HepG2 (cell line): ENCODE measurements around the gene GPR31.

ENCODE experiments used
- JUN ChIP-seq: sonication (generic); formaldehyde crosslinking; IDR thresholded peaks from 2 replicates; pipeline ENCODE4 v1.4.0; 2020; ENCODE audit warnings: mild to moderate bottlenecking, missing genetic modification reagents
- POLR2A ChIP-seq, 2 experiments: IDR thresholded peaks; 2 replicates each; pipeline ENCODE4 v1.6.1; 2011; ENCODE audit warnings: low read depth in 2 of 2, low read length in 2 of 2, mild to moderate bottlenecking in 1 of 2, moderate library complexity in 1 of 2; ENCODE audit not compliant: insufficient read depth in 1 of 2
- TBP ChIP-seq: sonication (generic); formaldehyde crosslinking; IDR thresholded peaks from 2 replicates; pipeline ENCODE4 v1.5.0; 2020; ENCODE audit warnings: missing genetic modification reagents
- YY1 ChIP-seq: IDR thresholded peaks from 2 replicates; pipeline ENCODE4 v1.6.1; 2011; ENCODE audit warnings: low read length, low read depth, moderate library complexity, mild to moderate bottlenecking; ENCODE audit not compliant: insufficient read depth, insufficient replicate concordance
- ZBTB1 ChIP-seq: sonication (generic); formaldehyde crosslinking; IDR thresholded peaks from 2 replicates; pipeline ENCODE4 v1.4.0; 2020; ENCODE audit warnings: missing genetic modification reagents, borderline replicate concordance
- ZFP82 ChIP-seq: sonication (generic); formaldehyde crosslinking; IDR thresholded peaks from 2 replicates; pipeline ENCODE4 v1.5.1; 2020; ENCODE audit warnings: mild to moderate bottlenecking, missing genetic modification reagents, borderline replicate concordance
- ZNF232 ChIP-seq: sonication (generic); formaldehyde crosslinking; IDR thresholded peaks from 2 replicates; pipeline ENCODE4 v1.4.0; 2020; ENCODE audit warnings: missing genetic modification reagents, borderline replicate concordance
- ZNF432 ChIP-seq: sonication (generic); formaldehyde crosslinking; IDR thresholded peaks from 2 replicates; pipeline ENCODE4 v1.5.0; 2020; ENCODE audit warnings: missing genetic modification reagents, mild to moderate bottlenecking, borderline replicate concordance
- TF ChIP-seq, protein P1 (sequence below): sonication (generic); formaldehyde crosslinking; IDR thresholded peaks from 2 replicates; pipeline ENCODE4 v1.5.1; 2020; ENCODE audit warnings: missing genetic modification reagents, mild to moderate bottlenecking, borderline replicate concordance
- TF ChIP-seq, protein P2 (sequence below): sonication (generic); formaldehyde crosslinking; IDR thresholded peaks from 2 replicates; pipeline ENCODE4 v1.4.0; 2020; ENCODE audit warnings: missing genetic modification reagents
- TF ChIP-seq, protein P3 (sequence below): IDR thresholded peaks from 2 replicates; pipeline ENCODE4 v1.6.1; 2012; ENCODE audit warnings: low read length, improper control_type of control experiment
- TF ChIP-seq, protein P4 (sequence below): sonication (generic); formaldehyde crosslinking; IDR thresholded peaks from 2 replicates; pipeline ENCODE4 v1.5.0; 2020; ENCODE audit warnings: mild to moderate bottlenecking, missing genetic modification reagents, borderline replicate concordance
- TF ChIP-seq, protein P5 (sequence below), 2 experiments: IDR thresholded peaks; 2 replicates each; pipeline ENCODE4 v1.6.1; 2011 to 2012; ENCODE audit warnings: low read length in 2 of 2, borderline replicate concordance in 1 of 2, low read depth in 1 of 2, mild to moderate bottlenecking in 1 of 2, moderate library complexity in 1 of 2

DNA sequence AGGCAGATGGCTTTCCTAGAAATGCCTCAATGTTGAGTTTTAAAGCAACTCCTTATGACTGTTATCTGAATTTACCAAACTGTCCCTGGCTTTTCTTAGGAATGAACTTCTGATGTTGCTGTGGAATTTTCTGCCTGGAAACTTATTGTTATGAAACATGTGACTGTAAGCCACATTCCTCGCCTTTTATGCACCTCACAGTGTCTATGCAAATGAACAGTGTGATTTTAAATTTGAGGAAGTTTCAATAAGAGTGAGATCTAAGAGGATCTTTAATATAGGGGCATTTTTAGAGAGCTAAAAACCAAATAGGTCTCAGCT lies 37.2 kb downstream of the GPR31 start:
- TF ChIP-seq JUN (CRISPR knock-in tag), result no peak
- TF ChIP-seq ZBTB1, result no peak
- TF ChIP-seq, protein P1, sequence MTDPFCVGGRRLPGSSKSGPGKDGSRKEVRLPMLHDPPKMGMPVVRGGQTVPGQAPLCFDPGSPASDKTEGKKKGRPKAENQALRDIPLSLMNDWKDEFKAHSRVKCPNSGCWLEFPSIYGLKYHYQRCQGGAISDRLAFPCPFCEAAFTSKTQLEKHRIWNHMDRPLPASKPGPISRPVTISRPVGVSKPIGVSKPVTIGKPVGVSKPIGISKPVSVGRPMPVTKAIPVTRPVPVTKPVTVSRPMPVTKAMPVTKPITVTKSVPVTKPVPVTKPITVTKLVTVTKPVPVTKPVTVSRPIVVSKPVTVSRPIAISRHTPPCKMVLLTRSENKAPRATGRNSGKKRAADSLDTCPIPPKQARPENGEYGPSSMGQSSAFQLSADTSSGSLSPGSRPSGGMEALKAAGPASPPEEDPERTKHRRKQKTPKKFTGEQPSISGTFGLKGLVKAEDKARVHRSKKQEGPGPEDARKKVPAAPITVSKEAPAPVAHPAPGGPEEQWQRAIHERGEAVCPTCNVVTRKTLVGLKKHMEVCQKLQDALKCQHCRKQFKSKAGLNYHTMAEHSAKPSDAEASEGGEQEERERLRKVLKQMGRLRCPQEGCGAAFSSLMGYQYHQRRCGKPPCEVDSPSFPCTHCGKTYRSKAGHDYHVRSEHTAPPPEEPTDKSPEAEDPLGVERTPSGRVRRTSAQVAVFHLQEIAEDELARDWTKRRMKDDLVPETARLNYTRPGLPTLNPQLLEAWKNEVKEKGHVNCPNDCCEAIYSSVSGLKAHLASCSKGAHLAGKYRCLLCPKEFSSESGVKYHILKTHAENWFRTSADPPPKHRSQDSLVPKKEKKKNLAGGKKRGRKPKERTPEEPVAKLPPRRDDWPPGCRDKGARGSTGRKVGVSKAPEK (CRISPR knock-in tag), result no peak
- TF ChIP-seq, protein P2, sequence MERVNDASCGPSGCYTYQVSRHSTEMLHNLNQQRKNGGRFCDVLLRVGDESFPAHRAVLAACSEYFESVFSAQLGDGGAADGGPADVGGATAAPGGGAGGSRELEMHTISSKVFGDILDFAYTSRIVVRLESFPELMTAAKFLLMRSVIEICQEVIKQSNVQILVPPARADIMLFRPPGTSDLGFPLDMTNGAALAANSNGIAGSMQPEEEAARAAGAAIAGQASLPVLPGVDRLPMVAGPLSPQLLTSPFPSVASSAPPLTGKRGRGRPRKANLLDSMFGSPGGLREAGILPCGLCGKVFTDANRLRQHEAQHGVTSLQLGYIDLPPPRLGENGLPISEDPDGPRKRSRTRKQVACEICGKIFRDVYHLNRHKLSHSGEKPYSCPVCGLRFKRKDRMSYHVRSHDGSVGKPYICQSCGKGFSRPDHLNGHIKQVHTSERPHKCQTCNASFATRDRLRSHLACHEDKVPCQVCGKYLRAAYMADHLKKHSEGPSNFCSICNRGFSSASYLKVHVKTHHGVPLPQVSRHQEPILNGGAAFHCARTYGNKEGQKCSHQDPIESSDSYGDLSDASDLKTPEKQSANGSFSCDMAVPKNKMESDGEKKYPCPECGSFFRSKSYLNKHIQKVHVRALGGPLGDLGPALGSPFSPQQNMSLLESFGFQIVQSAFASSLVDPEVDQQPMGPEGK (CRISPR knock-in tag), result no peak
- TF ChIP-seq, protein P3, sequence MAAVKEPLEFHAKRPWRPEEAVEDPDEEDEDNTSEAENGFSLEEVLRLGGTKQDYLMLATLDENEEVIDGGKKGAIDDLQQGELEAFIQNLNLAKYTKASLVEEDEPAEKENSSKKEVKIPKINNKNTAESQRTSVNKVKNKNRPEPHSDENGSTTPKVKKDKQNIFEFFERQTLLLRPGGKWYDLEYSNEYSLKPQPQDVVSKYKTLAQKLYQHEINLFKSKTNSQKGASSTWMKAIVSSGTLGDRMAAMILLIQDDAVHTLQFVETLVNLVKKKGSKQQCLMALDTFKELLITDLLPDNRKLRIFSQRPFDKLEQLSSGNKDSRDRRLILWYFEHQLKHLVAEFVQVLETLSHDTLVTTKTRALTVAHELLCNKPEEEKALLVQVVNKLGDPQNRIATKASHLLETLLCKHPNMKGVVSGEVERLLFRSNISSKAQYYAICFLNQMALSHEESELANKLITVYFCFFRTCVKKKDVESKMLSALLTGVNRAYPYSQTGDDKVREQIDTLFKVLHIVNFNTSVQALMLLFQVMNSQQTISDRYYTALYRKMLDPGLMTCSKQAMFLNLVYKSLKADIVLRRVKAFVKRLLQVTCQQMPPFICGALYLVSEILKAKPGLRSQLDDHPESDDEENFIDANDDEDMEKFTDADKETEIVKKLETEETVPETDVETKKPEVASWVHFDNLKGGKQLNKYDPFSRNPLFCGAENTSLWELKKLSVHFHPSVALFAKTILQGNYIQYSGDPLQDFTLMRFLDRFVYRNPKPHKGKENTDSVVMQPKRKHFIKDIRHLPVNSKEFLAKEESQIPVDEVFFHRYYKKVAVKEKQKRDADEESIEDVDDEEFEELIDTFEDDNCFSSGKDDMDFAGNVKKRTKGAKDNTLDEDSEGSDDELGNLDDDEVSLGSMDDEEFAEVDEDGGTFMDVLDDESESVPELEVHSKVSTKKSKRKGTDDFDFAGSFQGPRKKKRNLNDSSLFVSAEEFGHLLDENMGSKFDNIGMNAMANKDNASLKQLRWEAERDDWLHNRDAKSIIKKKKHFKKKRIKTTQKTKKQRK, result no peak
- no peak for TF ChIP-seq ZFP82
- TF ChIP-seq ZNF232 (CRISPR knock-in tag), result no peak
- TF ChIP-seq TBP (CRISPR knock-in tag), result no peak
- no peak for TF ChIP-seq ZNF432 (CRISPR knock-in tag)
- no peak for TF ChIP-seq YY1
- TF ChIP-seq, protein P4, sequence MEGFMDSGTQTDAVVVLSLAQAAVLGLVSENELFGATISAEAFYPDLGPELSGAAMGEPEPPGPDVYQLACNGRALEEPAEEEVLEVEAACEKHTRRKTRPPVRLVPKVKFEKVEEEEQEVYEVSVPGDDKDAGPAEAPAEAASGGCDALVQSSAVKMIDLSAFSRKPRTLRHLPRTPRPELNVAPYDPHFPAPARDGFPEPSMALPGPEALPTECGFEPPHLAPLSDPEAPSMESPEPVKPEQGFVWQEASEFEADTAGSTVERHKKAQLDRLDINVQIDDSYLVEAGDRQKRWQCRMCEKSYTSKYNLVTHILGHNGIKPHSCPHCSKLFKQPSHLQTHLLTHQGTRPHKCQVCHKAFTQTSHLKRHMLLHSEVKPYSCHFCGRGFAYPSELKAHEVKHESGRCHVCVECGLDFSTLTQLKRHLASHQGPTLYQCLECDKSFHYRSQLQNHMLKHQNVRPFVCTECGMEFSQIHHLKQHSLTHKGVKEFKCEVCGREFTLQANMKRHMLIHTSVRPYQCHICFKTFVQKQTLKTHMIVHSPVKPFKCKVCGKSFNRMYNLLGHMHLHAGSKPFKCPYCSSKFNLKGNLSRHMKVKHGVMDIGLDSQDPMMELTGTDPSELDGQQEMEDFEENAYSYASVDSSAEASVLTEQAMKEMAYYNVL (CRISPR knock-in tag), result no peak
- TF ChIP-seq, protein P5, sequence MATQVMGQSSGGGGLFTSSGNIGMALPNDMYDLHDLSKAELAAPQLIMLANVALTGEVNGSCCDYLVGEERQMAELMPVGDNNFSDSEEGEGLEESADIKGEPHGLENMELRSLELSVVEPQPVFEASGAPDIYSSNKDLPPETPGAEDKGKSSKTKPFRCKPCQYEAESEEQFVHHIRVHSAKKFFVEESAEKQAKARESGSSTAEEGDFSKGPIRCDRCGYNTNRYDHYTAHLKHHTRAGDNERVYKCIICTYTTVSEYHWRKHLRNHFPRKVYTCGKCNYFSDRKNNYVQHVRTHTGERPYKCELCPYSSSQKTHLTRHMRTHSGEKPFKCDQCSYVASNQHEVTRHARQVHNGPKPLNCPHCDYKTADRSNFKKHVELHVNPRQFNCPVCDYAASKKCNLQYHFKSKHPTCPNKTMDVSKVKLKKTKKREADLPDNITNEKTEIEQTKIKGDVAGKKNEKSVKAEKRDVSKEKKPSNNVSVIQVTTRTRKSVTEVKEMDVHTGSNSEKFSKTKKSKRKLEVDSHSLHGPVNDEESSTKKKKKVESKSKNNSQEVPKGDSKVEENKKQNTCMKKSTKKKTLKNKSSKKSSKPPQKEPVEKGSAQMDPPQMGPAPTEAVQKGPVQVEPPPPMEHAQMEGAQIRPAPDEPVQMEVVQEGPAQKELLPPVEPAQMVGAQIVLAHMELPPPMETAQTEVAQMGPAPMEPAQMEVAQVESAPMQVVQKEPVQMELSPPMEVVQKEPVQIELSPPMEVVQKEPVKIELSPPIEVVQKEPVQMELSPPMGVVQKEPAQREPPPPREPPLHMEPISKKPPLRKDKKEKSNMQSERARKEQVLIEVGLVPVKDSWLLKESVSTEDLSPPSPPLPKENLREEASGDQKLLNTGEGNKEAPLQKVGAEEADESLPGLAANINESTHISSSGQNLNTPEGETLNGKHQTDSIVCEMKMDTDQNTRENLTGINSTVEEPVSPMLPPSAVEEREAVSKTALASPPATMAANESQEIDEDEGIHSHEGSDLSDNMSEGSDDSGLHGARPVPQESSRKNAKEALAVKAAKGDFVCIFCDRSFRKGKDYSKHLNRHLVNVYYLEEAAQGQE (IDR thresholded peaks at IDR 0.05; ENCODE audit: borderline replicate concordance in 1 of 2, low read depth in 1 of 2, low read length in 2 of 2), result no peak
- no peak for TF ChIP-seq POLR2A (IDR thresholded peaks at IDR 0.05; ENCODE audit: insufficient read depth in 1 of 2, low read depth in 2 of 2, low read length in 2 of 2)
